OCI-LY7 (cell line): ENCODE measurements around the gene HOXA10.

Experiments
- CTCF ChIP-seq: fragments of 200-600 bp; sonication (generic); conservative IDR thresholded peaks from 2 replicates; pipeline ENCODE4 v1.5.1; 2014; ENCODE audit warnings: mild to moderate bottlenecking, antibody characterized with exemption, low read length, moderate library complexity, mixed read lengths
- EZH2phosphoT487 ChIP-seq: fragments of 200-600 bp; sonication (generic); IDR thresholded peaks from 2 replicates; pipeline ENCODE4 v1.6.1; 2018; ENCODE audit warnings: low read depth, borderline replicate concordance, mild to moderate bottlenecking, mixed run types, antibody characterized with exemption, low read length, moderate library complexity, mixed read lengths

DNA sequence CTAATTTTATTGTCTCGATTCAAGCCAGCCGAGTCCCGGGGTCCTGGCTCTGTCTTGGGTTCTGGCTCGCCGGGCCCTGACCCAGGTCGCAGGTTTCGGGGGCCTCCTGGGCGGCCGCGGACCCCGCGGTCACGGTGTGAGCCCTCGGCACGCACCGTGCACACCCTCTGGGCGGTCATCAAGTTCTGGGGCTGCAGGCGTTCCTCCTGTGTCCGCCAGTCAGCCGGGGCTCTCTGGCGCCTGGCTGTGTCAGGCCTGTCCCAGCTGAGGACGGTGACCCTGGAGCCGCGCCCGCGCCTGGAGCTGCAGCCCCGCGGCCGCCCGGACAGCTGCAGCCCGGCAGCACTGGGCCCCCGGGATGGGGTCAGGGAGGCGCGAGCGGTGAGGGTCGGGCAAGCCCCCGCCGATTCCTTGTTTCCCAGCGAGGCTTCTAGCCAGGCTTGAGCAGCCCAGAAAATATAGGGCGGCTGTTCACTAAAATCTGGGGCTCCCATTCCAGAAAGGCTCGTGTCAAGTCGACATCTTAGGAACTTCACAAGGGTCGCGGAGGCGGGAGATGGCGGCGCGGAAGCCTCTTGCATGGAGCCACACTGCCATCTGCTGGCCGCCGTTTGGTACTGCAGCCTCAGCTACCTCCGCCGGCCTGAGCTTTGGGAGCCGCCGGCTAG lies 13.4 kb downstream of the HOXA10 start:
- TF ChIP-seq CTCF, result peak; percentile 94
- no peak for TF ChIP-seq EZH2phosphoT487
